HCT116 (cell line): Measurements from ENCODE around the gene UBTD2.

Experiments used
- EGR1 ChIP-seq: IDR thresholded peaks from 2 replicates; pipeline ENCODE4 v1.6.1; 2012; ENCODE audit warnings: low read depth
- EZH2phosphoT487 ChIP-seq: fragments of 200-600 bp; IDR thresholded peaks from 2 replicates; pipeline ENCODE4 v1.6.1; 2018; ENCODE audit warnings: antibody characterized with exemption, borderline replicate concordance
- POLR2A ChIP-seq: IDR thresholded peaks from 2 replicates; pipeline ENCODE4 v1.7.0; 2011; ENCODE audit warnings: borderline replicate concordance; ENCODE audit not compliant: insufficient read depth, insufficient read length; ENCODE audit errors: extremely low read depth
- TF ChIP-seq, protein P1 (sequence below), 3 experiments: fragments of 200-600 bp in 1 of 3; sonication (generic) in 1 of 3; IDR thresholded peaks in 2 of 3; conservative IDR thresholded peaks in 1 of 3; 2 replicates each; pipeline ENCODE4 v1.5.1; 2012 to 2017; ENCODE audit warnings: low read depth in 2 of 3, low read length in 2 of 3, antibody characterized with exemption in 1 of 3, borderline replicate concordance in 1 of 3, control low read depth in 1 of 3, mild to moderate bottlenecking in 1 of 3, mixed read lengths in 1 of 3, mixed run types in 1 of 3, moderate library complexity in 1 of 3; ENCODE audit not compliant: insufficient read depth in 1 of 3
- TF ChIP-seq, protein P2 (sequence below): IDR thresholded peaks from 2 replicates; pipeline ENCODE4 v1.6.1; 2012

DNA sequence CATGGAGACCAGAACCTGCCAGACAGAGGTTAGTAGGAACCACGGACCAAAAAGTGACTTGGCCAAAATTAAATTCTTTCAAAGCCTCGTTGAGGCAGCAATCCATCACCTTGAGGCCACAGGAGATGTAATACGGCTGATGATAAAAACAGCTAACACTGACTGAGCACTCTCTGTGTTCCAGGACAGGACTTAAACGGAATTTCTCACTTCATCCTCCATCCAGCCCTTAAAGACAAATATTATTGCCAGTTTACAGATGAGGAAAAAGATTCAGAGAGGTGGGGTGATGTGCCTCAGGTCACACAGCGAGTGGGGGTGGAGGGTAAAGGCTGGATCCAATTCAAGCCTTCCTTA lies 120.6 kb downstream of the UBTD2 start:
- TF ChIP-seq, protein P1, sequence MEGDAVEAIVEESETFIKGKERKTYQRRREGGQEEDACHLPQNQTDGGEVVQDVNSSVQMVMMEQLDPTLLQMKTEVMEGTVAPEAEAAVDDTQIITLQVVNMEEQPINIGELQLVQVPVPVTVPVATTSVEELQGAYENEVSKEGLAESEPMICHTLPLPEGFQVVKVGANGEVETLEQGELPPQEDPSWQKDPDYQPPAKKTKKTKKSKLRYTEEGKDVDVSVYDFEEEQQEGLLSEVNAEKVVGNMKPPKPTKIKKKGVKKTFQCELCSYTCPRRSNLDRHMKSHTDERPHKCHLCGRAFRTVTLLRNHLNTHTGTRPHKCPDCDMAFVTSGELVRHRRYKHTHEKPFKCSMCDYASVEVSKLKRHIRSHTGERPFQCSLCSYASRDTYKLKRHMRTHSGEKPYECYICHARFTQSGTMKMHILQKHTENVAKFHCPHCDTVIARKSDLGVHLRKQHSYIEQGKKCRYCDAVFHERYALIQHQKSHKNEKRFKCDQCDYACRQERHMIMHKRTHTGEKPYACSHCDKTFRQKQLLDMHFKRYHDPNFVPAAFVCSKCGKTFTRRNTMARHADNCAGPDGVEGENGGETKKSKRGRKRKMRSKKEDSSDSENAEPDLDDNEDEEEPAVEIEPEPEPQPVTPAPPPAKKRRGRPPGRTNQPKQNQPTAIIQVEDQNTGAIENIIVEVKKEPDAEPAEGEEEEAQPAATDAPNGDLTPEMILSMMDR (IDR thresholded peaks at IDR 0.05 in 2 of 3, conservative IDR thresholded peaks at IDR 0.05 in 1 of 3; ENCODE audit: borderline replicate concordance in 1 of 3, insufficient read depth in 1 of 3, low read depth in 2 of 3, low read length in 2 of 3), result no peak
- TF ChIP-seq, protein P2, sequence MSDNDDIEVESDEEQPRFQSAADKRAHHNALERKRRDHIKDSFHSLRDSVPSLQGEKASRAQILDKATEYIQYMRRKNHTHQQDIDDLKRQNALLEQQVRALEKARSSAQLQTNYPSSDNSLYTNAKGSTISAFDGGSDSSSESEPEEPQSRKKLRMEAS, result no peak
- TF ChIP-seq POLR2A (no peak), EZH2phosphoT487 (no peak), EGR1 (no peak)
